K562 (cell line): ENCODE results near the gene NMT1. TPM values are rescaled to one million over a fixed set of nuclear protein-coding genes. Genes with fewer than 3 reads are reported as not detected.

ENCODE experiments used
- ATF2 ChIP-seq: sonication (generic); formaldehyde crosslinking; IDR thresholded peaks from 2 replicates; pipeline ENCODE4 v1.8.1; 2022; ENCODE audit warnings: missing genetic modification reagents
- GMEB1 ChIP-seq: fragments of 250-450 bp; sonication (Bioruptor Pico); IDR thresholded peaks from 2 replicates; pipeline ENCODE4 v1.4.0; 2020; ENCODE audit warnings: mild to moderate bottlenecking
- IRF1 ChIP-seq: sonication (generic); formaldehyde crosslinking; IDR thresholded peaks from 2 replicates; pipeline ENCODE4 v1.8.0; 2022; ENCODE audit warnings: missing genetic modification reagents, mild to moderate bottlenecking, borderline replicate concordance
- MTA1 ChIP-seq: fragments of 450-650 bp; IDR thresholded peaks from 2 replicates; pipeline ENCODE4 v1.6.1; 2017; ENCODE audit warnings: borderline replicate concordance
- NR2C2 ChIP-seq, 2 experiments: fragments of 200-800 bp in 1 of 2; sonication (Bioruptor generic) in 1 of 2; sonication (generic) in 1 of 2; formaldehyde crosslinking in 1 of 2; IDR thresholded peaks; 2 replicates each; pipeline versions ENCODE4 v1.6.1 to v1.8.0; 2016 to 2022; ENCODE audit warnings: mild to moderate bottlenecking in 1 of 2, missing compliant biosample characterization in 1 of 2, missing genetic modification characterization in 1 of 2, missing genetic modification reagents in 1 of 2
- PTTG1 ChIP-seq: fragments of 450-650 bp; IDR thresholded peaks from 2 replicates; pipeline ENCODE4 v1.6.1; 2016; ENCODE audit warnings: low read depth, mild to moderate bottlenecking, missing genetic modification characterization, missing compliant biosample characterization
- RCOR1 ChIP-seq, 2 experiments: IDR thresholded peaks; 2 replicates each; pipeline ENCODE4 v1.6.1; 2012; ENCODE audit warnings: low read depth in 2 of 2, low read length in 2 of 2, borderline replicate concordance in 1 of 2, improper control_type of control experiment in 1 of 2
- RFX5 ChIP-seq: IDR thresholded peaks from 2 replicates; pipeline ENCODE4 v1.6.1; 2011; ENCODE audit warnings: low read depth, mild to moderate bottlenecking, improper control_type of control experiment, low read length
- SAFB ChIP-seq: fragments of 200-400 bp; formaldehyde crosslinking; IDR thresholded peaks from 2 replicates; pipeline ENCODE4 v1.6.1; 2017; ENCODE audit warnings: low read depth, low read length, borderline replicate concordance
- TAF1 ChIP-seq: IDR thresholded peaks from 2 replicates; pipeline ENCODE4 v1.6.1; 2011; ENCODE audit warnings: mild to moderate bottlenecking, low read length, moderate library complexity; ENCODE audit not compliant: insufficient read depth, control insufficient read depth, severe bottlenecking; ENCODE audit errors: extremely low read depth
- TSC22D4 ChIP-seq: fragments of 450-650 bp; IDR thresholded peaks from 2 replicates; pipeline ENCODE4 v1.6.1; 2016; ENCODE audit warnings: missing genetic modification characterization, missing biosample characterization, control low read depth
- ZC3H8 ChIP-seq: fragments of 450-650 bp; IDR thresholded peaks from 2 replicates; pipeline ENCODE4 v1.6.1; 2017
- ZNF609 ChIP-seq: sonication (generic); formaldehyde crosslinking; IDR thresholded peaks from 2 replicates; pipeline ENCODE4 v1.8.1; 2023; ENCODE audit warnings: missing genetic modification reagents, mild to moderate bottlenecking, borderline replicate concordance
- ZNF668 ChIP-seq: fragments of 250-450 bp; sonication (Bioruptor Pico); IDR thresholded peaks from 2 replicates; pipeline ENCODE4 v1.8.0; 2022; ENCODE audit warnings: mild to moderate bottlenecking, inconsistent platforms
- ZNF717 ChIP-seq: fragments of 250-450 bp; sonication (Bioruptor Pico); IDR thresholded peaks from 2 replicates; pipeline ENCODE4 v1.5.0; 2021
- ZNF764 ChIP-seq: fragments of 250-450 bp; sonication (Bioruptor Pico); IDR thresholded peaks from 2 replicates; pipeline ENCODE4 v1.4.0; 2020; ENCODE audit warnings: low read depth, mild to moderate bottlenecking, moderate library complexity
- ZNF778 ChIP-seq: fragments of 450-650 bp; formaldehyde crosslinking; IDR thresholded peaks from 2 replicates; pipeline ENCODE4 v1.4.0; 2020; ENCODE audit warnings: mild to moderate bottlenecking, moderate library complexity
- polyA plus RNA-seq, 8 experiments: library from polyadenylated mRNA; depleted of rRNA in 4 of 8; stranded (reverse) in 5 of 8; unstranded in 3 of 8; fragments of >200 nt; fragmentation: Nextera tagmentation in 2 of 8; fragmentation: Illumina TruSeq in 1 of 8; extraction: Ambion mirVana in 2 of 8; extraction: Trizol in 1 of 8; gene quantifications; 2 replicates each; pipeline versions ENCODE4 v1.2.1 to v1.2.3, GENCODE V29; 2011 to 2014; ENCODE audit warnings: inconsistent platforms in 1 of 8, missing spikeins in 1 of 8
- total RNA-seq, 7 experiments: library from RNA; depleted of rRNA in 6 of 7; stranded (reverse); fragments of >200 nt in 6 of 7; fragmentation: Illumina TruSeq in 2 of 7; extraction: Trizol in 2 of 7; gene quantifications; 2 replicates each; pipeline versions ENCODE4 v1.2.1 to v1.2.3, GENCODE V29; 2011 to 2021; ENCODE audit warnings: low replicate concordance in 1 of 7

Gene NMT1
- total and polyA plus RNA-seq, 9 of the 15 experiments (the other 6 are each of a cell fraction or from before 2014, with no cell fraction given), result 86.7 to 569 (median 213) TPM

- TF ChIP-seq ZNF609 (CRISPR knock-in tag) (no peak), ATF2 (CRISPR knock-in tag) (no peak), TAF1 (no peak), MTA1 (no peak), ZNF717 (CRISPR knock-in tag) (no peak), IRF1 (CRISPR knock-in tag) (no peak), ZC3H8 (no peak), NR2C2 (CRISPR knock-in tag; IDR thresholded peaks at IDR 0.05) (0 out of 2 replicates have a peak, but pooled peaks have one; percentile 1), NR2C2 (tag; IDR thresholded peaks at IDR 0.05) (no peak; the same call in 1 of the 2 replicates), RFX5 (no peak), RCOR1 (IDR thresholded peaks at IDR 0.05; ENCODE audit: borderline replicate concordance in 1 of 2, low read depth in 2 of 2, low read length in 2 of 2) (no peak), ZNF778 (CRISPR knock-in tag) (no peak), TSC22D4 (tag) (no peak), GMEB1 (no peak), SAFB (peak; percentile 58; the same call in 1 of the 2 replicates), ZNF668 (no peak), PTTG1 (tag) (no peak), ZNF764 (CRISPR knock-in tag) (no peak)
Observed at GRCh38 chr17:45149669-45150664, 88.8 kb downstream of the NMT1 start (continued).
